ENCODE data around the gene EIF5A. TPM values are rescaled to one million over a fixed set of nuclear protein-coding genes. Genes with fewer than 3 reads are reported as not detected.

Gene EIF5A
- total RNA-seq, 1 donor from 2014 or later: 697 TPM

- intact Hi-C loops (cut with micrococcal nuclease): loop anchor here (1.0 to 2.0 kb wide), 7 partner anchors 16 to 306 kb away; partner anchors contain the start of genes ACAP1, EIF5A, POLR2A and TMEM102
Observed at GRCh38 chr17:7351665-7352502, 44.5 kb downstream of the EIF5A start, which contains the start of gene KCTD11. KCTD11 (plus strand) TSS chr17:7352162.

GRCh38 chr17:7352503-7352889, 45.1 kb downstream of the EIF5A start:
- intact Hi-C loops (cut with micrococcal nuclease): loop anchor here (1.0 kb wide), 2 partner anchors 83 to 132 kb away; partner anchors contain the start of genes POLR2A and TMEM102

GRCh38 chr17:7352910-7353635, 45.6 kb downstream of the EIF5A start:
- intact Hi-C loops (cut with micrococcal nuclease): loop anchor here (1.0 kb wide), 2 partner anchors 82 to 131 kb away; partner anchors contain the start of genes POLR2A and TMEM102

- intact Hi-C loops (cut with micrococcal nuclease): no loop called here
Observed at GRCh38 chr17:7354262-7354843, 46.9 kb downstream of the EIF5A start.

GRCh38 chr17:7355053-7355452, 47.6 kb downstream of the EIF5A start, which contains the start of gene TMEM95:
TMEM95 (plus strand) TSS chr17:7355156; CDS start chr17:7355205, 49 bp downstream.
- intact Hi-C loops (cut with micrococcal nuclease): no loop called here

- intact Hi-C loops (cut with micrococcal nuclease): no loop called here
Observed at GRCh38 chr17:7355573-7355972, 48.1 kb downstream of the EIF5A start.

GRCh38 chr17:7356072-7356549, 48.7 kb downstream of the EIF5A start:
- intact Hi-C loops (cut with micrococcal nuclease): loop anchor here (1.0 to 2.0 kb wide), 4 partner anchors 39 to 205 kb away; partner anchors contain the start of genes PLSCR3, SENP3 and TMEM102

GRCh38 chr17:7356756-7357155, 49.3 kb downstream of the EIF5A start:
- intact Hi-C loops (cut with micrococcal nuclease): loop anchor here (1.0 to 2.0 kb wide), 4 partner anchors 38 to 205 kb away; partner anchors contain the start of genes PLSCR3, SENP3 and TMEM102

GRCh38 chr17:7357381-7357780, 50.0 kb downstream of the EIF5A start:
- intact Hi-C loops (cut with micrococcal nuclease): loop anchor here (2.0 kb wide), 2 partner anchors 37 to 145 kb away; partner anchors contain the start of gene PLSCR3

- intact Hi-C loops (cut with micrococcal nuclease): no loop called here
Observed at GRCh38 chr17:7361906-7362305, 54.5 kb downstream of the EIF5A start.

Other genes with a start within 250 kb of the EIF5A start
- not detected in 2 replicates for gene CLEC10A, start 227.4 kb upstream of the EIF5A start, total RNA-seq
- not detected in 2 replicates for gene ASGR2, start 192.8 kb upstream of the EIF5A start, total RNA-seq
- gene ASGR1, start 128.3 kb upstream of the EIF5A start, total RNA-seq: 1.5 and 2.5 TPM in 2 replicates
- gene DLG4, start 87.8 kb upstream of the EIF5A start, total RNA-seq: 16.1 and 18.5 TPM in 2 replicates
- 479 and 485 TPM in 2 replicates for gene ACADVL, start 87.7 kb upstream of the EIF5A start, total RNA-seq
- 46.8 and 46.9 TPM in 2 replicates for gene DVL2, start 73.1 kb upstream of the EIF5A start, total RNA-seq
- gene PHF23, start 68.2 kb upstream of the EIF5A start, total RNA-seq: 61.5 and 67.3 TPM in 2 replicates
- gene GABARAP, start 65.2 kb upstream of the EIF5A start, total RNA-seq: 287 and 288 TPM in 2 replicates
- 167 and 170 TPM in 2 replicates for gene CTDNEP1, start 55.9 kb upstream of the EIF5A start, total RNA-seq
- 45.0 and 50.6 TPM in 2 replicates for gene ELP5, start 55.4 kb upstream of the EIF5A start, total RNA-seq
- gene CLDN7, start 45.1 kb upstream of the EIF5A start, total RNA-seq: 0.12 and 0.49 TPM in 2 replicates
- 0.12 TPM in 1 of 2 replicates, not detected in the other for gene SLC2A4, start 25.9 kb upstream of the EIF5A start, total RNA-seq
- gene YBX2, start 13.0 kb upstream of the EIF5A start, total RNA-seq: 0.39 and 0.63 TPM in 2 replicates
- 88.7 and 90.6 TPM in 2 replicates for gene GPS2, start 7.7 kb downstream of the EIF5A start, total RNA-seq
- gene NEURL4, start 21.7 kb downstream of the EIF5A start, total RNA-seq: 37.2 and 37.7 TPM in 2 replicates
- gene ACAP1, start 28.9 kb downstream of the EIF5A start, total RNA-seq: 693 and 701 TPM in 2 replicates
- 10.2 and 10.3 TPM in 2 replicates for gene KCTD11, start 44.5 kb downstream of the EIF5A start, total RNA-seq
- gene TMEM95, start 47.5 kb downstream of the EIF5A start, total RNA-seq: 0.17 TPM in 1 of 2 replicates, not detected in the other
- 1.1 and 1.4 TPM in 2 replicates for gene TNK1, start 73.5 kb downstream of the EIF5A start, total RNA-seq
- gene PLSCR3, start 86.9 kb downstream of the EIF5A start, total RNA-seq: 127 and 139 TPM in 2 replicates
- gene TMEM256, start 96.5 kb downstream of the EIF5A start, total RNA-seq: 51.6 and 53.9 TPM in 2 replicates
- gene NLGN2, start 100.2 kb downstream of the EIF5A start, total RNA-seq: 1.5 and 2.1 TPM in 2 replicates
- gene SPEM1, start 112.7 kb downstream of the EIF5A start, total RNA-seq: 0.22 TPM in 1 of 2 replicates, not detected in the other
- not detected in 2 replicates for gene SPEM2, start 118.0 kb downstream of the EIF5A start, total RNA-seq
- not detected in 2 replicates for gene SPEM3, start 121.2 kb downstream of the EIF5A start, total RNA-seq
- gene TMEM102, start 127.8 kb downstream of the EIF5A start, total RNA-seq: 16.0 and 16.3 TPM in 2 replicates
- gene FGF11, start 131.9 kb downstream of the EIF5A start, total RNA-seq: 15.0 and 15.4 TPM in 2 replicates
- gene CHRNB1, start 137.4 kb downstream of the EIF5A start, total RNA-seq: 12.5 and 15.4 TPM in 2 replicates
- gene ZBTB4, start 172.0 kb downstream of the EIF5A start, total RNA-seq: 25.2 and 26.5 TPM in 2 replicates
- gene SLC35G6, start 173.8 kb downstream of the EIF5A start, total RNA-seq: not detected in 2 replicates
- 208 and 222 TPM in 2 replicates for gene POLR2A, start 176.7 kb downstream of the EIF5A start, total RNA-seq
- gene TNFSF12, start 241.4 kb downstream of the EIF5A start, total RNA-seq: 79.9 and 96.4 TPM in 2 replicates